ENCODE data around the gene VMAC. TPM values are rescaled to one million over a fixed set of nuclear protein-coding genes. Genes with fewer than 3 reads are reported as not detected.
A peak's percentile ranks its signal among the peaks of the same experiment; 100 is the strongest.

VMAC gene
- total RNA-seq, 1 donor from 2014 or later: 7.1 TPM

- TF ChIP-seq CTCF (conservative IDR thresholded peaks at IDR 0.05): no peak
- no peaks in the 10 kb centered on the region for H3K4me1 Mint-ChIP-seq (ENCODE audit: unreplicated experiment)
- H3K36me3 Mint-ChIP-seq: peaks cover 14% of the 10 kb centered on the region
- no peaks in the 10 kb centered on the region for H3K27me3 Mint-ChIP-seq
- no peak for DNase-seq (ENCODE audit: extremely low spot score, unreplicated experiment)
- H3K4me3 Mint-ChIP-seq: no peak overlapping the region
- H3K9me3 Mint-ChIP-seq: no peaks in the 10 kb centered on the region
- no peak overlapping the region for H3K27ac Mint-ChIP-seq
Measured at GRCh38 chr19:5927441-5927821, 22.8 kb downstream of the VMAC start.

GRCh38 chr19:5929179-5929578, 24.5 kb downstream of the VMAC start:
- Mint-ChIP-seq H3K36me3 (peaks cover 10% of the 10 kb centered on the region), H3K9me3 (no peaks in the 10 kb centered on the region), H3K4me3 (no peak overlapping the region), H3K4me1 (ENCODE audit: unreplicated experiment) (peaks cover 1% of the 10 kb centered on the region), H3K27me3 (no peaks in the 10 kb centered on the region), H3K27ac (no peak overlapping the region)
- no peak for TF ChIP-seq CTCF (conservative IDR thresholded peaks at IDR 0.05)
- DNase-seq (ENCODE audit: extremely low spot score, unreplicated experiment): no peak

GRCh38 chr19:5929625-5930024, 25.0 kb downstream of the VMAC start:
- H3K27me3 Mint-ChIP-seq: no peaks in the 10 kb centered on the region
- DNase-seq (ENCODE audit: extremely low spot score, unreplicated experiment): no peak
- H3K27ac Mint-ChIP-seq: no peak overlapping the region

DNA sequence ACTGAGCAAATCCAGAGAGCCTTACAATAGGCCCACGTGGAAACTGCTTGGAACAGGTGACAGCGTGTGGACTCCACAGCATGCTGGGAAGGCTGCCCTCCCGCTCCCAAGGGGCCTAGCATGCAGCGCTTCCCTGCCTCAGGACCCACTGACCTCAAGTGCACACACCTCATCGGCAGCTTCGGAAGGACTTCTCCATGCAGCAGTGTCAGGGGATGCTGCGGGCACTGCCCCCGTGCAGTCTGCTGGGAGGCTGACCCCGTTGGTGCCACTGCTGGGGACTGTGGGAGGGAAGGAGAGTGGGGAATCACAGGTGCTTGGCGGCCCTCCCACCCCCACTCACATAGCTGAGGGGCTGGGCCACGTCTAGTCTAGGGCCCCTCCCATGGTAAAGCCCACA, 26.6 kb downstream of the VMAC start:
- TF ChIP-seq CTCF (conservative IDR thresholded peaks at IDR 0.05): no peak
- no peak overlapping the region for H3K4me3 Mint-ChIP-seq
- peaks cover 21% of the 10 kb centered on the region for H3K4me1 Mint-ChIP-seq (ENCODE audit: unreplicated experiment)
- H3K36me3 Mint-ChIP-seq: peaks cover 10% of the 10 kb centered on the region
- no peak for DNase-seq (ENCODE audit: extremely low spot score, unreplicated experiment)
- no peaks in the 10 kb centered on the region for H3K27me3 Mint-ChIP-seq
- H3K27ac Mint-ChIP-seq: peak overlapping the region; percentile 65
- H3K9me3 Mint-ChIP-seq: no peaks in the 10 kb centered on the region

More at GRCh38 chr19:5929625-5930024, 25.0 kb downstream of the VMAC start:
- Mint-ChIP-seq H3K4me1 (ENCODE audit: unreplicated experiment) (peaks cover 6% of the 10 kb centered on the region), H3K9me3 (no peaks in the 10 kb centered on the region), H3K4me3 (no peak overlapping the region), H3K36me3 (peaks cover 10% of the 10 kb centered on the region)
- no peak for TF ChIP-seq CTCF (conservative IDR thresholded peaks at IDR 0.05)

DNA sequence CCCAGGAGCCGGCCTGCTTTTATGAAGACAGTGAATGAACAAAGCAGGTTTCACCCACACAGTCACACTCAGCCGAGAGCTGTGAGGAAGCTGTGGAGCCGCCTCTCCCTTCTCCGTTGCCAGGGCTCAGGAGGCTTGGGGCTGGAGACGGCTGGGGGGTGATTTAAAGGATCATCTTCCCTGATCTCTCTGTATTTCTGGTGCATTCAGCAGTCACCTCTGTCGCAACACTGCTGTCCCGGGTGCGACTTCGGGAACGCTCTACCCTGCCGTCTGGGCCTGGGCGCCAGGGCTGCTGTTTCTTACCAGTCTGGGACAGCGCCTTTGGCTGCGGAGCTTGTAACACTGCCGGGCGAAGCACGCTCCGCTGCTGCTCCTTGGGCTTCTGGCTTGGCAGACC, 27.5 kb downstream of the VMAC start:
- DNase-seq (ENCODE audit: extremely low spot score, unreplicated experiment): no peak
- TF ChIP-seq CTCF (conservative IDR thresholded peaks at IDR 0.05): no peak
- Mint-ChIP-seq H3K27me3 (no peaks in the 10 kb centered on the region), H3K4me3 (no peak overlapping the region), H3K9me3 (no peaks in the 10 kb centered on the region), H3K4me1 (ENCODE audit: unreplicated experiment) (peaks cover 22% of the 10 kb centered on the region), H3K27ac (no peak overlapping the region), H3K36me3 (peaks cover 10% of the 10 kb centered on the region)
